ENCODE measurements around the gene RRP8. TPM values are rescaled to one million over a fixed set of nuclear protein-coding genes. Genes with fewer than 3 reads are reported as not detected.

RRP8 gene
- total RNA-seq, 1 experiment from 2014 or later, result 15.1 TPM

GRCh38 chr11:6596239-6596877 is 7.1 kb downstream of the RRP8 start:
- no peak for TF ChIP-seq EZH2phosphoT487 (IDR thresholded peaks at IDR 0.05; ENCODE audit: borderline replicate concordance, low read length)
- Histone ChIP-seq H3K27me3 (ENCODE audit: low read length) (no peaks in the 10 kb centered on the region), H3K79me2 (ENCODE audit: low read length) (peaks cover 21% of the 10 kb centered on the region), H3K4me3 (ENCODE audit: low read length) (no peak overlapping the region), H2AFZ (ENCODE audit: low read length) (no peak overlapping the region), H3K36me3 (ENCODE audit: low read depth, low read length) (peaks cover 40% of the 10 kb centered on the region; the same call in 1 of the 2 replicates), H3K9me2 (replicated peaks; ENCODE audit: low read length) (no peaks in the 10 kb centered on the region), H4K20me1 (ENCODE audit: low read length) (no peaks in the 10 kb centered on the region), H3F3A (ENCODE audit: low read length, unreplicated experiment) (no peaks in the 10 kb centered on the region), H3K9me3 (ENCODE audit: low read length) (no peaks in the 10 kb centered on the region), H3K4me1 (ENCODE audit: insufficient read depth, low read length) (no peaks in the 10 kb centered on the region), H3K9ac (ENCODE audit: low read length) (no peak overlapping the region), H3K27ac (ENCODE audit: low read length) (no peak overlapping the region), H3K4me2 (ENCODE audit: low read length) (no peak overlapping the region)
- no TSS peak for BruUV-seq (replicated peaks)
- ATAC-seq, result no peak
- CTCF ChIA-PET, result no interaction called here
- no peak for DNase-seq
- intact Hi-C loops (cut with micrococcal nuclease), result no loop called here
- POLR2A ChIA-PET (ENCODE audit: unreplicated experiment), result no interaction called here

- no peaks in the 10 kb centered on the region; the same call in 1 of the 2 replicates for H3K79me2 ChIP-seq (ENCODE audit: low read length)
- no peaks in the 10 kb centered on the region for H3F3A ChIP-seq (ENCODE audit: low read length, unreplicated experiment)
- H3K27me3 ChIP-seq (ENCODE audit: low read length), result no peaks in the 10 kb centered on the region
- ChIA-PET CTCF (no interaction called here), POLR2A (ENCODE audit: unreplicated experiment) (no interaction called here)
- H3K9me3 ChIP-seq (ENCODE audit: low read length), result no peaks in the 10 kb centered on the region
- H3K27ac ChIP-seq (ENCODE audit: low read length), result no peak overlapping the region
- no TSS peak for BruUV-seq (replicated peaks)
- no peak overlapping the region for H3K4me3 ChIP-seq (ENCODE audit: low read length)
- H3K9me2 ChIP-seq (replicated peaks; ENCODE audit: low read length), result no peaks in the 10 kb centered on the region
- H3K4me1 ChIP-seq (ENCODE audit: insufficient read depth, low read length), result no peaks in the 10 kb centered on the region
- peaks cover 21% of the 10 kb centered on the region; the same call in 1 of the 2 replicates for H3K36me3 ChIP-seq (ENCODE audit: low read depth, low read length)
- intact Hi-C loops (cut with micrococcal nuclease), result no loop called here
- no peak overlapping the region for H2AFZ ChIP-seq (ENCODE audit: low read length)
- no peak overlapping the region for H3K4me2 ChIP-seq (ENCODE audit: low read length)
- TF ChIP-seq EZH2phosphoT487 (IDR thresholded peaks at IDR 0.05; ENCODE audit: borderline replicate concordance, low read length), result no peak
- no peak for TF ChIP-seq CTCF (conservative IDR thresholded peaks at IDR 0.05; ENCODE audit: low read depth, low read length)
- no peak for TF ChIP-seq EZH2 (IDR thresholded peaks at IDR 0.05; ENCODE audit: low read length, unreplicated experiment)
- ATAC-seq (no peak), DNase-seq (no peak)
- no peaks in the 10 kb centered on the region for H4K20me1 ChIP-seq (ENCODE audit: low read length)
- H3K9ac ChIP-seq (ENCODE audit: low read length), result no peak overlapping the region
These were observed 9.2 kb downstream of the RRP8 start for GRCh38 chr11:6594142-6594768.

- H3K9me2 ChIP-seq (replicated peaks; ENCODE audit: low read length), result no peaks in the 10 kb centered on the region
- ATAC-seq, result no peak
- H3K27me3 ChIP-seq (ENCODE audit: low read length), result no peaks in the 10 kb centered on the region
- BruUV-seq (replicated peaks), result no TSS peak
- no peak for DNase-seq
- H3F3A ChIP-seq (ENCODE audit: low read length, unreplicated experiment), result no peaks in the 10 kb centered on the region
- H4K20me1 ChIP-seq (ENCODE audit: low read length), result no peaks in the 10 kb centered on the region
- H3K79me2 ChIP-seq (ENCODE audit: low read length), result no peaks in the 10 kb centered on the region
- H3K4me1 ChIP-seq (ENCODE audit: insufficient read depth, low read length), result no peaks in the 10 kb centered on the region
- H3K4me2 ChIP-seq (ENCODE audit: low read length), result no peak overlapping the region
- H3K27ac ChIP-seq (ENCODE audit: low read length), result no peak overlapping the region
- H3K36me3 ChIP-seq (ENCODE audit: low read depth, low read length), result peaks cover 19% of the 10 kb centered on the region
- TF ChIP-seq CTCF (conservative IDR thresholded peaks at IDR 0.05; ENCODE audit: low read depth, low read length) (no peak), EZH2phosphoT487 (IDR thresholded peaks at IDR 0.05; ENCODE audit: borderline replicate concordance, low read length) (no peak)
- POLR2A ChIA-PET (ENCODE audit: unreplicated experiment), result no interaction called here
- intact Hi-C loops (cut with micrococcal nuclease), result no loop called here
- CTCF ChIA-PET, result no interaction called here
- H3K9ac ChIP-seq (ENCODE audit: low read length), result no peak overlapping the region
- peaks cover 8% of the 10 kb centered on the region; the same call in 1 of the 2 replicates for H3K9me3 ChIP-seq (ENCODE audit: low read length)
- no peak overlapping the region for H2AFZ ChIP-seq (ENCODE audit: low read length)
- no peak overlapping the region for H3K4me3 ChIP-seq (ENCODE audit: low read length)
These were observed 15.4 kb downstream of the RRP8 start for GRCh38 chr11:6588018-6588417.
